CD4-positive, alpha-beta T cell (primary cell): Measurements from ENCODE around the gene NUP188. TPM values are rescaled to one million over a fixed set of nuclear protein-coding genes. Genes with fewer than 3 reads are reported as not detected.

ENCODE experiments used
- ATAC-seq: fragments of 200-7000 bp; cut with Tn5 transposase; one replicate; pipeline ENCODE4 v1.10.0; 2022; ENCODE audit warnings: mild to moderate bottlenecking; ENCODE audit not compliant: poor library complexity
- CTCF ChIA-PET: fragments of 350-600 bp; sonication (Branson Sonifier 250); formaldehyde crosslinking; loops from one replicate; lab custom pipeline; 2021; ENCODE audit warnings: antibody characterized with exemption, inconsistent platforms; lab: Charles Lee
- POLR2A ChIA-PET: fragments of 350-600 bp; sonication (Branson Sonifier 250); formaldehyde crosslinking; loops from one replicate; lab custom pipeline; 2021; ENCODE audit warnings: antibody characterized with exemption, inconsistent platforms; lab: Charles Lee
- DNase-seq, 14 experiments: peaks; one replicate each; pipeline ENCODE4 v3.0.0-alpha.2; 2013 to 2020; ENCODE audit warnings: mixed read lengths in 2 of 14
- H3K27ac ChIP-seq, 2 donors: one replicate each; pipeline versions ENCODE4 v1.5.1 to v1.7.0; 2013; ENCODE audit warnings: low read length in 2 of 2, low read depth in 1 of 2, mild to moderate bottlenecking in 1 of 2
- H3K27me3 ChIP-seq, 2 experiments: 1 replicate in 1 of 2; 2 replicates in 1 of 2; pipeline versions ENCODE4 v1.6.1 to v1.7.0; 2013; ENCODE audit warnings: low read length in 2 of 2, control low read depth in 1 of 2, mild to moderate bottlenecking in 1 of 2, moderate library complexity in 1 of 2; ENCODE audit not compliant: insufficient read depth in 2 of 2, control insufficient read depth in 1 of 2
- H3K36me3 ChIP-seq: one replicate; pipeline ENCODE4 v1.6.1; 2013; ENCODE audit warnings: low read length, control low read depth; ENCODE audit not compliant: insufficient read depth
- H3K4me1 ChIP-seq: one replicate; pipeline ENCODE4 v1.6.1; 2013; ENCODE audit warnings: low read length, control low read depth; ENCODE audit not compliant: insufficient read depth
- H3K4me3 ChIP-seq: one replicate; pipeline ENCODE4 v1.5.1; 2013; ENCODE audit warnings: mild to moderate bottlenecking, low read length, moderate library complexity
- H3K9me3 ChIP-seq, 2 experiments: 1 replicate in 1 of 2; 2 replicates in 1 of 2; pipeline versions ENCODE4 v1.6.1 to v1.7.0; 2013; ENCODE audit warnings: low read length in 2 of 2, mild to moderate bottlenecking in 2 of 2, control low read depth in 1 of 2, moderate library complexity in 1 of 2; ENCODE audit not compliant: control insufficient read depth in 1 of 2, insufficient read depth in 1 of 2
- H3K27ac Mint-ChIP-seq: one replicate; pipeline ENCODE4 v1.8.0; 2020; ENCODE audit warnings: mixed read lengths
- H3K27me3 Mint-ChIP-seq: one replicate; pipeline ENCODE4 v1.8.0; 2021; ENCODE audit warnings: mixed read lengths
- H3K36me3 Mint-ChIP-seq: one replicate; pipeline ENCODE4 v1.8.0; 2021; ENCODE audit warnings: low read depth, mixed read lengths
- H3K4me1 Mint-ChIP-seq: one replicate; pipeline ENCODE4 v1.8.0; 2021; ENCODE audit warnings: low read depth, mixed read lengths
- H3K4me3 Mint-ChIP-seq: one replicate; pipeline ENCODE4 v1.8.0; 2020; ENCODE audit warnings: mild to moderate bottlenecking, mixed read lengths
- H3K9me3 Mint-ChIP-seq: one replicate; pipeline ENCODE4 v1.8.0; 2020; ENCODE audit warnings: mixed read lengths
- CTCF ChIP-seq: fragments of 200-600 bp; IDR thresholded peaks from one replicate; pipeline ENCODE4 v1.8.0; 2022; ENCODE audit warnings: antibody characterized with exemption, mild to moderate bottlenecking
- intact Hi-C, 2 experiments: fragments of 100-400 bp; cut with DNase I in 1 of 2; cut with micrococcal nuclease in 1 of 2; formaldehyde crosslinking; loops; one replicate each; pipeline versions ENCODE4 v1.15.1 to v1.9.0; 2023 to 2025; cut with DNase I, micrococcal nuclease
- total RNA-seq, 174 experiments: library from RNA in 2 of 174; stranded (reverse) in 2 of 174; gene quantifications; one replicate each; pipeline ENCODE4 v1.2.3 and lab custom pipeline; 2021 to 2026

The NUP188 gene
- total RNA-seq, 2 experiments from 2014 or later: 43.0 to 43.9 TPM

- H3K4me1 ChIP-seq: no peaks in the 10 kb centered on the region
- Mint-ChIP-seq H3K27ac (no peak overlapping the region), H3K4me1 (no peaks in the 10 kb centered on the region), H3K9me3 (no peaks in the 10 kb centered on the region), H3K4me3 (no peak overlapping the region), H3K36me3 (no peaks in the 10 kb centered on the region), H3K27me3 (no peaks in the 10 kb centered on the region)
- ATAC-seq (no peak), DNase-seq (no peak)
- H3K36me3 ChIP-seq: no peaks in the 10 kb centered on the region
- intact Hi-C loops: no loop called here
- ChIA-PET CTCF (no interaction called here), POLR2A (no interaction called here)
- H3K27me3 ChIP-seq: no peaks in the 10 kb centered on the region
- no peak overlapping the region for H3K27ac ChIP-seq
- H3K9me3 ChIP-seq: no peaks in the 10 kb centered on the region
- TF ChIP-seq CTCF: no peak
- H3K4me3 ChIP-seq: no peak overlapping the region
Observed at GRCh38 chr9:128936171-128936865, 11.2 kb upstream of the NUP188 start.

GRCh38 chr9:128937310-128938165 is 10.0 kb upstream of the NUP188 start:
- intact Hi-C loops: no loop called here
- DNase-seq (no peak), ATAC-seq (no peak)
- Histone ChIP-seq H3K27me3 (no peaks in the 10 kb centered on the region), H3K27ac (no peak overlapping the region), H3K4me1 (no peaks in the 10 kb centered on the region), H3K36me3 (no peaks in the 10 kb centered on the region), H3K4me3 (no peak overlapping the region), H3K9me3 (no peaks in the 10 kb centered on the region)
- H3K4me3 Mint-ChIP-seq: no peak overlapping the region
- H3K9me3 Mint-ChIP-seq: no peaks in the 10 kb centered on the region
- ChIA-PET POLR2A (no interaction called here), CTCF (interaction anchor here (0.6 kb wide), 1 partner anchor 286 kb away, joined by 3 read pairs; no protein-coding TSS in a partner anchor)
- H3K27me3 Mint-ChIP-seq: no peaks in the 10 kb centered on the region
- H3K36me3 Mint-ChIP-seq: no peaks in the 10 kb centered on the region
- TF ChIP-seq CTCF: no peak
- H3K27ac Mint-ChIP-seq: no peak overlapping the region
- H3K4me1 Mint-ChIP-seq: no peaks in the 10 kb centered on the region

GRCh38 chr9:128940271-128940921 is 7.1 kb upstream of the NUP188 start:
- ChIA-PET POLR2A (no interaction called here), CTCF (no interaction called here)

More at GRCh38 chr9:128940271-128940921, 7.1 kb upstream of the NUP188 start:
- H3K36me3 ChIP-seq: peaks cover 7% of the 10 kb centered on the region
- DNase-seq (no peak), ATAC-seq (no peak)
- TF ChIP-seq CTCF: no peak
- Mint-ChIP-seq H3K27ac (no peak overlapping the region), H3K9me3 (no peaks in the 10 kb centered on the region), H3K36me3 (no peaks in the 10 kb centered on the region), H3K4me1 (peaks cover under 1% of the 10 kb centered on the region), H3K4me3 (no peak overlapping the region), H3K27me3 (no peaks in the 10 kb centered on the region)
- no peaks in the 10 kb centered on the region for H3K9me3 ChIP-seq
- intact Hi-C loops: no loop called here
- H3K27me3 ChIP-seq: no peaks in the 10 kb centered on the region
- H3K27ac ChIP-seq: no peak overlapping the region
- H3K4me1 ChIP-seq: no peaks in the 10 kb centered on the region
- H3K4me3 ChIP-seq: no peak overlapping the region
